ENCODE measurements around the gene GOSR2. TPM values are rescaled to one million over a fixed set of nuclear protein-coding genes. Genes with fewer than 3 reads are reported as not detected.

Gene GOSR2
- total RNA-seq: 29.9 TPM

GRCh38 chr17:46922804-46923635 lies at the start of gene GOSR2:
GOSR2 (plus strand) TSS chr17:46923160; CDS start chr17:46923193, 33 bp downstream.
- peak; percentile 83 to 94 (median 93) for DNase-seq (ENCODE audit: low read depth in 2 of 3, low spot score in 2 of 3)

GRCh38 chr17:46873941-46874645 lies 48.9 kb upstream of the GOSR2 start:
- DNase-seq (ENCODE audit: low read depth in 2 of 3, low spot score in 2 of 3): no peak

- no peak for DNase-seq (ENCODE audit: low read depth in 2 of 3, low spot score in 2 of 3)
These were observed 48.1 kb upstream of the GOSR2 start for GRCh38 chr17:46874906-46875305.

- DNase-seq (ENCODE audit: low read depth in 2 of 3, low spot score in 2 of 3): no peak
These were observed 47.1 kb upstream of the GOSR2 start for GRCh38 chr17:46875849-46876352.

GRCh38 chr17:46876353-46876887 lies 46.5 kb upstream of the GOSR2 start:
- DNase-seq (ENCODE audit: low read depth in 2 of 3, low spot score in 2 of 3): no peak

GRCh38 chr17:46876926-46877325 lies 46.0 kb upstream of the GOSR2 start:
- DNase-seq (ENCODE audit: low read depth in 2 of 3, low spot score in 2 of 3): no peak

- peak in 1 of 3 donors; percentile 6 for DNase-seq (ENCODE audit: low read depth in 2 of 3, low spot score in 2 of 3)
These were observed 45.5 kb upstream of the GOSR2 start for GRCh38 chr17:46877466-46877865.

- DNase-seq (ENCODE audit: low read depth in 2 of 3, low spot score in 2 of 3): no peak
These were observed 44.9 kb upstream of the GOSR2 start for GRCh38 chr17:46878055-46878454.

GRCh38 chr17:46879101-46879500 lies 43.9 kb upstream of the GOSR2 start:
- no peak for DNase-seq (ENCODE audit: low read depth in 2 of 3, low spot score in 2 of 3)

GRCh38 chr17:46881015-46881414 lies 41.9 kb upstream of the GOSR2 start:
- DNase-seq (ENCODE audit: low read depth in 2 of 3, low spot score in 2 of 3): no peak

- no peak for DNase-seq (ENCODE audit: low read depth in 2 of 3, low spot score in 2 of 3)
These were observed 40.3 kb upstream of the GOSR2 start for GRCh38 chr17:46882666-46883065.

- DNase-seq (ENCODE audit: low read depth in 2 of 3, low spot score in 2 of 3): no peak
These were observed 39.0 kb upstream of the GOSR2 start for GRCh38 chr17:46883871-46884520.

- no peak for DNase-seq (ENCODE audit: low read depth in 2 of 3, low spot score in 2 of 3)
These were observed 38.4 kb upstream of the GOSR2 start for GRCh38 chr17:46884552-46884951.

- DNase-seq (ENCODE audit: low read depth in 2 of 3, low spot score in 2 of 3): no peak
These were observed 37.3 kb upstream of the GOSR2 start for GRCh38 chr17:46885415-46886309.

GRCh38 chr17:46886310-46886663 lies 36.7 kb upstream of the GOSR2 start:
- DNase-seq (ENCODE audit: low read depth in 2 of 3, low spot score in 2 of 3): no peak

GRCh38 chr17:46887717-46888116 lies 35.2 kb upstream of the GOSR2 start:
- no peak for DNase-seq (ENCODE audit: low read depth in 2 of 3, low spot score in 2 of 3)

GRCh38 chr17:46888727-46889126 lies 34.2 kb upstream of the GOSR2 start:
- DNase-seq (ENCODE audit: low read depth in 2 of 3, low spot score in 2 of 3): no peak

GRCh38 chr17:46889519-46889918 lies 33.4 kb upstream of the GOSR2 start:
- no peak for DNase-seq (ENCODE audit: low read depth in 2 of 3, low spot score in 2 of 3)

- DNase-seq (ENCODE audit: low read depth in 2 of 3, low spot score in 2 of 3): no peak
These were observed 32.9 kb upstream of the GOSR2 start for GRCh38 chr17:46889992-46890564.

GRCh38 chr17:46890638-46891037 lies 32.3 kb upstream of the GOSR2 start:
- DNase-seq (ENCODE audit: low read depth in 2 of 3, low spot score in 2 of 3): no peak
